Measurements from ENCODE around the gene MTRF1L.

MTRF1L gene

GRCh38 chr6:153002613-153003365 lies at the start of gene MTRF1L:
MTRF1L (minus strand) TSS chr6:153002709; CDS start chr6:153002685, 24 bp downstream.
- peak; percentile 95 for DNase-seq

- DNase-seq: no peak
These were observed 49.3 kb upstream of the MTRF1L start for GRCh38 chr6:153051801-153052200.

GRCh38 chr6:153048631-153049030 lies 46.1 kb upstream of the MTRF1L start:
- DNase-seq: no peak

- no peak for DNase-seq
These were observed 44.9 kb upstream of the MTRF1L start for GRCh38 chr6:153047386-153047785.

GRCh38 chr6:153045271-153045670 lies 42.8 kb upstream of the MTRF1L start:
- no peak for DNase-seq

GRCh38 chr6:153044295-153044694 lies 41.8 kb upstream of the MTRF1L start:
- no peak for DNase-seq

- peak; percentile 32 for DNase-seq
These were observed 41.2 kb upstream of the MTRF1L start for GRCh38 chr6:153043719-153044118.

GRCh38 chr6:153038378-153039057 lies 36.0 kb upstream of the MTRF1L start:
- DNase-seq: no peak

GRCh38 chr6:153034139-153034538 lies 31.6 kb upstream of the MTRF1L start:
- DNase-seq: no peak

- DNase-seq: no peak
These were observed 29.9 kb upstream of the MTRF1L start for GRCh38 chr6:153032255-153032882.

GRCh38 chr6:153031335-153031955 lies 28.9 kb upstream of the MTRF1L start:
- DNase-seq: no peak

- DNase-seq: no peak
These were observed 26.5 kb upstream of the MTRF1L start for GRCh38 chr6:153028963-153029362.

- DNase-seq: no peak
These were observed 25.8 kb upstream of the MTRF1L start for GRCh38 chr6:153028286-153028685.

- no peak for DNase-seq
These were observed 25.0 kb upstream of the MTRF1L start for GRCh38 chr6:153027480-153027879.

GRCh38 chr6:153024709-153025017 lies 22.2 kb upstream of the MTRF1L start:
- DNase-seq: no peak

GRCh38 chr6:153023977-153024708 lies 21.6 kb upstream of the MTRF1L start:
- DNase-seq: peak; percentile 29

GRCh38 chr6:153018355-153018754 lies 15.8 kb upstream of the MTRF1L start:
- no peak for DNase-seq

- DNase-seq: no peak
These were observed 14.3 kb upstream of the MTRF1L start for GRCh38 chr6:153016846-153017245.

- no peak for DNase-seq
These were observed 12.7 kb upstream of the MTRF1L start for GRCh38 chr6:153015094-153015640.

- DNase-seq: no peak
These were observed 10.9 kb upstream of the MTRF1L start for GRCh38 chr6:153013438-153013837.

GRCh38 chr6:153012856-153013255 lies 10.3 kb upstream of the MTRF1L start:
- DNase-seq: no peak

GRCh38 chr6:153003366-153003690 lies 819 bp upstream of the MTRF1L start:
- DNase-seq: no peak

Data from NCI-H2171 (cell line).